GM21619 (cell line): ENCODE measurements around the gene HESX1.

Source experiments
- ATAC-seq: cut with Tn5 transposase; IDR thresholded peaks from one replicate; pipeline ENCODE4 v1.9.1; 2021; ENCODE audit not compliant: unreplicated experiment

HESX1 gene

GRCh38 chr3:57199895-57200297 is at the start of gene HESX1:
HESX1 (minus strand) TSS chr3:57199978; CDS start chr3:57199918, 60 bp downstream.
- no peak for ATAC-seq

- ATAC-seq = no peak
Measured at GRCh38 chr3:57244946-57245345, 45.2 kb upstream of the HESX1 start.

GRCh38 chr3:57234613-57235575 is 35.1 kb upstream of the HESX1 start:
- ATAC-seq = no peak

- no peak for ATAC-seq
Measured at GRCh38 chr3:57233799-57234198, 34.0 kb upstream of the HESX1 start.

GRCh38 chr3:57230006-57230405 is 30.2 kb upstream of the HESX1 start:
- ATAC-seq = no peak

GRCh38 chr3:57227930-57228751 is 28.4 kb upstream of the HESX1 start:
- peak; percentile 34 for ATAC-seq

- peak; percentile 88 for ATAC-seq
Measured at GRCh38 chr3:57227204-57227929, 27.6 kb upstream of the HESX1 start, which contains the start of gene APPL1. APPL1 (plus strand) TSS chr3:57227729; CDS start chr3:57227884, 155 bp downstream.

GRCh38 chr3:57226176-57226575 is 26.4 kb upstream of the HESX1 start:
- no peak for ATAC-seq

- ATAC-seq = no peak
Measured at GRCh38 chr3:57224856-57225255, 25.1 kb upstream of the HESX1 start.

- ATAC-seq = no peak
Measured at GRCh38 chr3:57221883-57222282, 22.1 kb upstream of the HESX1 start.

GRCh38 chr3:57206423-57206822 is 6.6 kb upstream of the HESX1 start:
- ATAC-seq = no peak

- ATAC-seq = no peak
Measured at GRCh38 chr3:57194641-57195040, 5.1 kb downstream of the HESX1 start.

- ATAC-seq = no peak
Measured at GRCh38 chr3:57192028-57192427, 7.8 kb downstream of the HESX1 start.

- ATAC-seq = no peak
Measured at GRCh38 chr3:57184526-57184925, 15.3 kb downstream of the HESX1 start.

GRCh38 chr3:57179580-57180410 is 20.0 kb downstream of the HESX1 start:
- ATAC-seq = no peak

GRCh38 chr3:57176045-57176444 is 23.7 kb downstream of the HESX1 start:
- no peak for ATAC-seq

GRCh38 chr3:57173687-57174086 is 26.1 kb downstream of the HESX1 start:
- ATAC-seq = no peak

- ATAC-seq = no peak
Measured at GRCh38 chr3:57170946-57171345, 28.8 kb downstream of the HESX1 start.

GRCh38 chr3:57169872-57170623 is 29.7 kb downstream of the HESX1 start:
- peak; percentile 69 for ATAC-seq
